Upper lobe of right lung (tissue), 1 donor: ENCODE results near the gene ATXN7L3. TPM values are rescaled to one million over a fixed set of nuclear protein-coding genes. Genes with fewer than 3 reads are reported as not detected.

Experiments
- ATAC-seq: fragments of 200-7000 bp; cut with Tn5 transposase; one replicate; pipeline ENCODE4 v1.9.1; 2020; ENCODE audit warnings: mild to moderate bottlenecking, moderate library complexity
- DNase-seq: peaks from one replicate; pipeline ENCODE4 v3.0.0-alpha.2; 2020
- H3K27ac ChIP-seq: fragments of 200-600 bp; one replicate; pipeline ENCODE4 v1.8.0; 2022
- H3K27me3 ChIP-seq: fragments of 200-600 bp; one replicate; pipeline ENCODE4 v1.8.0; 2022; ENCODE audit warnings: mild to moderate bottlenecking
- H3K36me3 ChIP-seq: fragments of 200-600 bp; one replicate; pipeline ENCODE4 v1.8.0; 2022
- H3K4me1 ChIP-seq: fragments of 200-600 bp; one replicate; pipeline ENCODE4 v1.8.0; 2022
- H3K4me3 ChIP-seq: fragments of 200-600 bp; one replicate; pipeline ENCODE4 v1.8.0; 2022; ENCODE audit warnings: mild to moderate bottlenecking
- H3K9me3 ChIP-seq: fragments of 200-600 bp; one replicate; pipeline ENCODE4 v1.8.0; 2022
- intact Hi-C: fragments of 100-400 bp; cut with DNase I; formaldehyde crosslinking; loops from one replicate; pipeline ENCODE4 v1.11.0; 2022
- total RNA-seq: library from RNA; stranded (reverse); fragmentation: NEBNext Ultra II Directional; extraction: Animal tissue kit (Norgen Biotek cat#: 25700); gene quantifications from one replicate; pipeline ENCODE4 v1.2.1, GENCODE V29; 2021
- TF ChIP-seq, protein P1 (sequence below): fragments of 200-600 bp; IDR thresholded peaks from one replicate; pipeline ENCODE4 v1.8.0; 2022; ENCODE audit warnings: antibody characterized with exemption
- donor health status: DM: no; HTN: yes; CAD: no; lungs with severe emphysema.

ATXN7L3 gene
- total RNA-seq, 1 donor from 2014 or later: 65.0 TPM

DNA sequence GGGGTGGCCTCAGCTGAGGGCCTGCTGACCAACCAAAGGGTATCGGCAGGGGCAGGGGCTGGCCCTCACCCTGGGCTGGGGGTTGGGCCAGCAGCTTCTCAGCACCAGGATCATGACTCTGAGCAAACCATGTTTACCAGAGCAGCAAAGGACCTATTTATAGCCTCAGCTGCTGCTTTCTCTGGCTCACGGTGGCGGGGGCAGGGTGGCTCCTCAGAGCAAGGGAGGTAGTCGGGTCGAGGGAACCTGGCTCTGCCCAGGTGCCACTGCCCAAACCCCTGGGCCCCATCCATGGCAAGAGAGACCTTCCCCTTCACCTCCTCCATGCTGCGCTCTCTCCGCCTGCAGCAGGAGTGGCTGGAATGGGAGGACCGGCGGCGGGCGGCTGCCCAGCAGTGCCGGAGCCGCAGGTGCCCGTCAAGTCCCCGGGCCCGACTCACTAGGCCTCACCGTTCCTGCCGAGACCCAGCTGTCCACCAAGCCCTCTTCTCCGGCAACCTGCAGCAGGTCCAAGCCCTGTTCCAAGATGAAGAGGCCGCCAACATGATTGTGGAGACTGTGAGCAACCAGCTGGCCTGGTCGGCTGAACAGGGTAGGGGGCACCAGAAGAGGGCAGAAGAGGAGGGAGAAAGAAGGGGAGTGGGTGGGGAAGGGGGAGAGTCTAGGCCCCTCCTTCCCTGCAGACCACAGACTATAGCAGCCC lies 29.0 kb downstream of the ATXN7L3 start, which contains the start of gene ASB16:
Gene ASB16, plus strand, starts transcription at position 206 of the 703 bp plus-strand sequence. Its CDS starts 86 bp downstream, at position 292.
- intact Hi-C loops: no loop called here
- ATAC-seq: peak; percentile 6
- no peak within 1 kb of the TSS for H3K27ac ChIP-seq
- peaks cover 8% of the 10 kb centered on the region for H3K4me1 ChIP-seq
- no peaks in the 10 kb centered on the region for H3K9me3 ChIP-seq
- DNase-seq: no peak
- TF ChIP-seq, protein P1, sequence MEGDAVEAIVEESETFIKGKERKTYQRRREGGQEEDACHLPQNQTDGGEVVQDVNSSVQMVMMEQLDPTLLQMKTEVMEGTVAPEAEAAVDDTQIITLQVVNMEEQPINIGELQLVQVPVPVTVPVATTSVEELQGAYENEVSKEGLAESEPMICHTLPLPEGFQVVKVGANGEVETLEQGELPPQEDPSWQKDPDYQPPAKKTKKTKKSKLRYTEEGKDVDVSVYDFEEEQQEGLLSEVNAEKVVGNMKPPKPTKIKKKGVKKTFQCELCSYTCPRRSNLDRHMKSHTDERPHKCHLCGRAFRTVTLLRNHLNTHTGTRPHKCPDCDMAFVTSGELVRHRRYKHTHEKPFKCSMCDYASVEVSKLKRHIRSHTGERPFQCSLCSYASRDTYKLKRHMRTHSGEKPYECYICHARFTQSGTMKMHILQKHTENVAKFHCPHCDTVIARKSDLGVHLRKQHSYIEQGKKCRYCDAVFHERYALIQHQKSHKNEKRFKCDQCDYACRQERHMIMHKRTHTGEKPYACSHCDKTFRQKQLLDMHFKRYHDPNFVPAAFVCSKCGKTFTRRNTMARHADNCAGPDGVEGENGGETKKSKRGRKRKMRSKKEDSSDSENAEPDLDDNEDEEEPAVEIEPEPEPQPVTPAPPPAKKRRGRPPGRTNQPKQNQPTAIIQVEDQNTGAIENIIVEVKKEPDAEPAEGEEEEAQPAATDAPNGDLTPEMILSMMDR: no peak
- H3K4me3 ChIP-seq: no peak within 1 kb of the TSS
- H3K36me3 ChIP-seq: no peaks in the 10 kb centered on the region
- H3K27me3 ChIP-seq: no peaks in the 10 kb centered on the region

DNA sequence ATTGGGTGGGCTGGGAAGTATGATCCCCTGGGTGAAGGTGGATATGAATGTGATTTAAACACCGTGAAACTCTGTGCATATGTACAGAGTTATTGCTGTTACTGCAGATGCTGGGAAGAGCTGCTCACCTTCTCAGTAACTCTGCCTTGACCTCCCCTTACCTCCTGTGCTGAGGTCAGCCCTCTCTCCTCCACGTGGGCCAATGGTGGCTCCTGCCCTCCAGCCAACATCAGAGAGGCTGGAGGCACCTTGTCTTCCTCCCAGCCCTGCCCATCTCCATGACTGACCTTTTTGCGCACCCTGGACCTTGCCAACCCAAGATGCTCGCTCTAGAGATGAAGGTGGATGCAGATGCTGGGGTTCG lies 29.6 kb downstream of the ATXN7L3 start:
- H3K4me1 ChIP-seq: peaks cover 8% of the 10 kb centered on the region
- no peaks in the 10 kb centered on the region for H3K27me3 ChIP-seq
- H3K4me3 ChIP-seq: no peak overlapping the region
- TF ChIP-seq, protein P1: no peak
- no peak overlapping the region for H3K27ac ChIP-seq
- intact Hi-C loops: no loop called here
- H3K9me3 ChIP-seq: no peaks in the 10 kb centered on the region
- DNase-seq: no peak
- no peak for ATAC-seq
- H3K36me3 ChIP-seq: no peaks in the 10 kb centered on the region

GRCh38 chr17:44167181-44167861 lies 32.4 kb downstream of the ATXN7L3 start:
- Histone ChIP-seq H3K9me3 (no peaks in the 10 kb centered on the region), H3K4me3 (no peak overlapping the region), H3K36me3 (no peaks in the 10 kb centered on the region), H3K27me3 (no peaks in the 10 kb centered on the region), H3K4me1 (peaks cover 8% of the 10 kb centered on the region), H3K27ac (no peak overlapping the region)
- DNase-seq (no peak), ATAC-seq (no peak)
- intact Hi-C loops: no loop called here
- TF ChIP-seq, protein P1: no peak

GRCh38 chr17:44164476-44164875 lies 35.2 kb downstream of the ATXN7L3 start:
- Histone ChIP-seq H3K36me3 (no peaks in the 10 kb centered on the region), H3K27ac (no peak overlapping the region), H3K4me1 (no peaks in the 10 kb centered on the region), H3K9me3 (no peaks in the 10 kb centered on the region), H3K27me3 (no peaks in the 10 kb centered on the region), H3K4me3 (no peak overlapping the region)
- no peak for ATAC-seq
- no peak for DNase-seq
- TF ChIP-seq, protein P1: no peak
- intact Hi-C loops: no loop called here

DNA sequence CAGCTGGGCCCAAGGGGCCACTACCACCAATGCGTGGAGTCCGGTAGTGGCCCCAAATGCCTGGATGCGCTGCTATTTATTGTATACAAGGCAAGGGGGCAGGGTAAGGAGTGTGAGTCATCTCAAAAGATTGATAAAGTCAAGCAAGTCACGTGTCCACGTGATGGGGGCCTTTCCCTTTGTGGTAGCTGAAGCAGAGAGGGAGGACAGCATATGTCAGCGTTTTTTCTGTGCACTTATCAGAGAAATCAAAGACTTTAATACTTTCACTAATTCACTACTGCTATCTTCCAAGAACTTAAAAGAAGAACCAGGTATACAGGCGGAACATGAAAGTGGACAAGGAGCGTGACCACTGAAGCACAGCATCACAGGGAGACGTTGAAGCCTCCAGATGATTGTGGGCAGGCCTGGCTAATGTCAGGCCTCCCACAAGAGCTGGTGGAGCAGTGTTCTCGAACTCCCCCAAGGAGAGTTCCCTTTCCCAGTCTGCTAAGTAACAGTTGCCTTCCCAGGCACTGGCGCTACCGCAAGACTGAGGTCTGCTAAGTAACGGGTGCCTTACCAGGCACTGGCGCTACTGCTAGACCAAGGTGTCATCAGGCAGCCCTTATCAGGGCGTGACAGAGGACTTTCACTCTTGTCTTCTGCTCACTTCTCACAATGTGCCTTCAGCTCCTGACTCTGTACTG lies 40.0 kb downstream of the ATXN7L3 start:
- Histone ChIP-seq H3K27me3 (no peaks in the 10 kb centered on the region), H3K4me1 (no peaks in the 10 kb centered on the region), H3K4me3 (no peak overlapping the region), H3K36me3 (no peaks in the 10 kb centered on the region), H3K27ac (no peak overlapping the region), H3K9me3 (no peaks in the 10 kb centered on the region)
- TF ChIP-seq, protein P1: no peak
- intact Hi-C loops: no loop called here
- no peak for DNase-seq
- no peak for ATAC-seq
